K562 (cell line): Measurements from ENCODE around the gene TARBP2. TPM values are rescaled to one million over a fixed set of nuclear protein-coding genes. Genes with fewer than 3 reads are reported as not detected.

Source experiments
- ATAC-seq: fragments of 200-7000 bp; cut with Tn5 transposase; 3 replicates; pipeline ENCODE4 v1.9.1; 2020; ENCODE audit warnings: moderate library complexity
- BruUV-seq: library from RNA; stranded (reverse); fragments of 400-500 nt; replicated peaks from 2 replicates; lab custom pipeline; 2021; lab: Mats Ljungman, UMichigan
- CTCF ChIA-PET: fragments of 300-600 bp; formaldehyde crosslinking; extraction: SDS; loops from one replicate; lab custom pipeline; 2021; ENCODE audit warnings: low intra/inter-chr PET ratio; lab: Yijun Ruan, JAX
- POLR2A ChIA-PET: fragments of 300-600, 350-650 bp; sonication (Branson Sonifier 250); formaldehyde crosslinking; extraction: SDS; loops from one replicate; lab custom pipeline; 2021; ENCODE audit warnings: antibody characterized with exemption, inconsistent platforms; lab: Yijun Ruan, JAX
- DNase-seq, 4 experiments: peaks; one replicate each; pipeline versions ENCODE4 v3.0.0 to v3.0.0-alpha.2; 2011 to 2018; ENCODE audit warnings: low spot score in 3 of 4, mixed read lengths in 3 of 4; ENCODE audit errors: extremely low read depth in 1 of 4
- FAIRE-seq: peaks from 2 replicates; lab custom pipeline; 2011; peaks lifted over from hg19 to GRCh38; lab: Jason Lieb, UNC
- H2AFZ ChIP-seq: 2 replicates; pipeline ENCODE4 v1.6.0; 2011; ENCODE audit warnings: low read depth, low read length, control low read depth, inconsistent platforms
- H3K27ac ChIP-seq: fragments of 200-600 bp; 3 replicates; pipeline ENCODE4 v1.8.0; 2011; ENCODE audit warnings: low read depth, mild to moderate bottlenecking, control low read depth, inconsistent platforms, low read length, moderate library complexity, mixed read lengths; ENCODE audit errors: extremely low read depth
- H3K27me3 ChIP-seq, 2 experiments: fragments of 300-600 bp in 1 of 2; 2 replicates in 1 of 2; 3 replicates in 1 of 2; pipeline versions ENCODE4 v1.6.0 to v1.8.0; 2011; ENCODE audit warnings: inconsistent platforms in 2 of 2, low read length in 2 of 2, mild to moderate bottlenecking in 1 of 2, mixed read lengths in 1 of 2, moderate library complexity in 1 of 2; ENCODE audit not compliant: control insufficient read depth in 2 of 2, insufficient read depth in 2 of 2
- H3K36me3 ChIP-seq: fragments of 300-600 bp; 3 replicates; pipeline ENCODE4 v1.8.0; 2011; ENCODE audit warnings: mild to moderate bottlenecking, low read length, inconsistent platforms; ENCODE audit not compliant: control insufficient read depth, insufficient read depth
- H3K4me1 ChIP-seq, 2 experiments: fragments of 200-600 bp in 1 of 2; replicated peaks in 1 of 2; 2 replicates in 1 of 2; 3 replicates in 1 of 2; pipeline versions ENCODE4 v1.5.1 to v1.8.0; 2011; ENCODE audit warnings: inconsistent platforms in 2 of 2, low read length in 2 of 2, mild to moderate bottlenecking in 1 of 2, mixed read lengths in 1 of 2, moderate library complexity in 1 of 2; ENCODE audit not compliant: control insufficient read depth in 2 of 2, insufficient read depth in 2 of 2
- H3K4me2 ChIP-seq: 2 replicates; pipeline ENCODE4 v1.6.1; 2011; ENCODE audit warnings: low read length, control low read depth, inconsistent platforms, mixed read lengths; ENCODE audit not compliant: insufficient read depth
- H3K4me3 ChIP-seq: fragments of 200-600 bp; sonication (generic), shearing (Covaris generic); 2 replicates; pipeline ENCODE4 v1.5.1; 2016; ENCODE audit warnings: control low read depth, inconsistent platforms
- H3K79me2 ChIP-seq: fragments of 200-600 bp; 3 replicates; pipeline ENCODE4 v1.8.0; 2011; ENCODE audit warnings: low read length, inconsistent platforms; ENCODE audit not compliant: control insufficient read depth, insufficient read depth
- H3K9ac ChIP-seq, 2 experiments: 2 replicates each; pipeline versions ENCODE4 v1.6.0 to v1.6.1; 2011; ENCODE audit warnings: low read depth in 2 of 2, low read length in 2 of 2, control low read depth in 1 of 2, inconsistent platforms in 1 of 2, mild to moderate bottlenecking in 1 of 2, mixed read lengths in 1 of 2; ENCODE audit not compliant: insufficient read depth in 1 of 2
- H3K9me1 ChIP-seq: one replicate; pipeline ENCODE4 v1.6.0; 2011; ENCODE audit warnings: inconsistent platforms, mild to moderate bottlenecking, low read length, moderate library complexity; ENCODE audit not compliant: control insufficient read depth, insufficient read depth
- H3K9me3 ChIP-seq: replicated peaks from 2 replicates; pipeline ENCODE4 v1.5.1; 2011; ENCODE audit warnings: low read depth, low read length, inconsistent platforms; ENCODE audit not compliant: control insufficient read depth, insufficient read depth
- H4K20me1 ChIP-seq: replicated peaks from 2 replicates; pipeline ENCODE4 v1.6.1; 2011; ENCODE audit warnings: low read length, inconsistent platforms, mixed read lengths; ENCODE audit not compliant: control insufficient read depth, insufficient read depth
- BACH1 ChIP-seq: fragments of 200-800 bp; sonication (Bioruptor generic); IDR thresholded peaks from 2 replicates; pipeline ENCODE4 v1.6.1; 2016; ENCODE audit warnings: missing genetic modification characterization, missing compliant biosample characterization
- BRD4 ChIP-seq: fragments of 200-600 bp; sonication (generic); IDR thresholded peaks from 2 replicates; pipeline ENCODE4 v1.6.1; 2017; ENCODE audit warnings: inconsistent platforms
- HMBOX1 ChIP-seq: sonication (generic); IDR thresholded peaks from 2 replicates; pipeline ENCODE4 v1.6.1; 2016
- MTA3 ChIP-seq: fragments of 450-650 bp; formaldehyde crosslinking; IDR thresholded peaks from 2 replicates; pipeline ENCODE4 v1.6.1; 2017; ENCODE audit warnings: mild to moderate bottlenecking, borderline replicate concordance
- POLR2B ChIP-seq: fragments of 450-650 bp; IDR thresholded peaks from 2 replicates; pipeline ENCODE4 v1.6.1; 2018; ENCODE audit warnings: low read depth; ENCODE audit not compliant: partially characterized antibody
- POU5F1 ChIP-seq: fragments of 150-350 bp; IDR thresholded peaks from 2 replicates; pipeline ENCODE4 v1.6.1; 2014; ENCODE audit warnings: borderline replicate concordance, low read length, low read depth, mild to moderate bottlenecking; ENCODE audit not compliant: partially characterized antibody
- PPARD ChIP-seq: fragments of 250-450 bp; sonication (Bioruptor Pico); IDR thresholded peaks from 2 replicates; pipeline ENCODE4 v1.8.0; 2022; ENCODE audit warnings: inconsistent platforms, mild to moderate bottlenecking, moderate library complexity
- RBFOX2 ChIP-seq: fragments of 200-400 bp; formaldehyde crosslinking; IDR thresholded peaks from 2 replicates; pipeline ENCODE4 v1.6.1; 2017; ENCODE audit warnings: low read depth, mild to moderate bottlenecking, low read length, moderate library complexity
- SMARCA4 ChIP-seq: fragments of 450-650 bp; IDR thresholded peaks from 2 replicates; pipeline ENCODE4 v1.6.1; 2016
- SPI1 ChIP-seq: IDR thresholded peaks from 2 replicates; pipeline ENCODE4 v1.6.1; 2011; ENCODE audit warnings: low read depth, low read length, control low read depth, borderline replicate concordance
- TARDBP ChIP-seq: fragments of 450-650 bp; IDR thresholded peaks from 2 replicates; pipeline ENCODE4 v1.6.1; 2016
- THAP12 ChIP-seq: fragments of 250-450 bp; sonication (Bioruptor Pico); IDR thresholded peaks from 2 replicates; pipeline ENCODE4 v1.9.0; 2021; ENCODE audit warnings: mild to moderate bottlenecking, inconsistent platforms
- THRA ChIP-seq: fragments of 450-650 bp; IDR thresholded peaks from 2 replicates; pipeline ENCODE4 v1.6.1; 2017; ENCODE audit warnings: mild to moderate bottlenecking, moderate library complexity
- THRAP3 ChIP-seq: fragments of 450-650 bp; IDR thresholded peaks from 2 replicates; pipeline ENCODE4 v1.6.1; 2016; ENCODE audit warnings: mild to moderate bottlenecking, inconsistent platforms, borderline replicate concordance
- TRIM28 ChIP-seq: fragments of 450-650 bp; IDR thresholded peaks from 2 replicates; pipeline ENCODE4 v1.6.1; 2017
- ZBTB7A ChIP-seq: IDR thresholded peaks from 2 replicates; pipeline ENCODE4 v1.6.1; 2011; ENCODE audit warnings: low read depth, mild to moderate bottlenecking, low read length, moderate library complexity, borderline replicate concordance; ENCODE audit not compliant: control insufficient read depth
- ZNF277 ChIP-seq: fragments of 250-450 bp; sonication (Bioruptor Pico); IDR thresholded peaks from 2 replicates; pipeline ENCODE4 v1.8.0; 2022; ENCODE audit warnings: inconsistent platforms, mild to moderate bottlenecking, moderate library complexity, borderline replicate concordance
- WGBS: fragments of 100-300 bp; shearing (Covaris generic); methylation state at CpG from one replicate; pipeline ENCODE4 v1.1.6; 2016; ENCODE audit warnings: low coverage, mixed read lengths; ENCODE audit not compliant: insufficient coverage; ENCODE audit errors: missing lambda C conversion rate; 5-methylcytosine and 5-hydroxymethylcytosine counted together
- in situ Hi-C: fragments of 300-500 bp; cut with MboI; formaldehyde crosslinking; loops from 4 replicates; pipeline ENCODE4 v1.15.0; 2018; ENCODE audit warnings: inconsistent platforms, mixed read lengths
- intact Hi-C: fragments of 100-400 bp; cut with micrococcal nuclease; formaldehyde crosslinking; loops from 2 replicates; pipeline ENCODE4 v1.14.2; 2022
- polyA plus RNA-seq, 8 experiments: library from polyadenylated mRNA; depleted of rRNA in 4 of 8; stranded (reverse) in 5 of 8; unstranded in 3 of 8; fragments of >200 nt; fragmentation: Nextera tagmentation in 2 of 8; fragmentation: Illumina TruSeq in 1 of 8; extraction: Ambion mirVana in 2 of 8; extraction: Trizol in 1 of 8; gene quantifications; 2 replicates each; pipeline versions ENCODE4 v1.2.1 to v1.2.3, GENCODE V29; 2011 to 2014; ENCODE audit warnings: inconsistent platforms in 1 of 8, missing spikeins in 1 of 8
- total RNA-seq, 7 experiments: library from RNA; depleted of rRNA in 6 of 7; stranded (reverse); fragments of >200 nt in 6 of 7; fragmentation: Illumina TruSeq in 2 of 7; extraction: Trizol in 2 of 7; gene quantifications; 2 replicates each; pipeline versions ENCODE4 v1.2.1 to v1.2.3, GENCODE V29; 2011 to 2021; ENCODE audit warnings: low replicate concordance in 1 of 7

The TARBP2 gene
- total and polyA plus RNA-seq, 9 of the 15 experiments (the other 6 are each of a cell fraction or from before 2014, with no cell fraction given), result 5.6 to 69.0 (median 44.6) TPM

- Histone ChIP-seq H3K9me3 (no peaks in the 10 kb centered on the region), H2AFZ (no peak overlapping the region), H3K4me3 (no peak overlapping the region), H3K36me3 (peaks cover 100% of the 10 kb centered on the region), H3K4me1 (peaks cover 0 to 3% of the 10 kb centered on the region in 2 experiments; a peak in 1 of 5 replicates), H3K27ac (no peak overlapping the region), H3K9ac (no peak overlapping the region), H3K79me2 (peaks cover 94% of the 10 kb centered on the region), H3K9me1 (no peaks in the 10 kb centered on the region), H3K4me2 (no peak overlapping the region), H3K27me3 (no peaks in the 10 kb centered on the region), H4K20me1 (peaks cover 28% of the 10 kb centered on the region)
- ChIA-PET CTCF (no interaction called here), POLR2A (interaction anchor here (0.8 to 8.8 kb wide), 10 partner anchors 9 to 123 kb away, joined by 3 to 87 read pairs (median 4); partner anchors contain the start of genes PRR13 and TARBP2)
- 67% methylated on average over 5 of the region's 5 CpGs for WGBS
- in situ Hi-C loops, result no loop called here
- no TSS peak for BruUV-seq
- intact Hi-C loops, result no loop called here
- ATAC-seq (no peak), DNase-seq (no peak), FAIRE-seq (no peak)
- TF ChIP-seq ZBTB7A (no peak), POLR2B (peak; percentile 43), RBFOX2 (peak; percentile 15; the same call in 1 of the 2 replicates), SMARCA4 (no peak), SPI1 (0 out of 2 replicates have a peak, but pooled peaks have one; percentile 33), MTA3 (no peak), HMBOX1 (no peak), TRIM28 (no peak), TARDBP (no peak), POU5F1 (no peak), PPARD (CRISPR knock-in tag) (no peak), THAP12 (CRISPR knock-in tag) (no peak), THRAP3 (no peak), THRA (no peak), BACH1 (tag) (no peak), ZNF277 (CRISPR knock-in tag) (no peak), BRD4 (no peak)
These were observed 37.1 kb upstream of the TARBP2 start for GRCh38 chr12:53463802-53464560.
